Stimulated activated CD8-positive, alpha-beta memory T cell treated with anti-CD3 and anti-CD28 coated beads, Interleukin-7, amount 100 ng/mL, for 4 hours (primary cell): ENCODE measurements around the gene ADAMTS12.

ENCODE experiments used
- DNase-seq, 2 donors: peaks; one replicate each; pipeline ENCODE4 v3.0.0-alpha.2; 2020; ENCODE audit warnings: low read depth in 2 of 2

The ADAMTS12 gene

DNA sequence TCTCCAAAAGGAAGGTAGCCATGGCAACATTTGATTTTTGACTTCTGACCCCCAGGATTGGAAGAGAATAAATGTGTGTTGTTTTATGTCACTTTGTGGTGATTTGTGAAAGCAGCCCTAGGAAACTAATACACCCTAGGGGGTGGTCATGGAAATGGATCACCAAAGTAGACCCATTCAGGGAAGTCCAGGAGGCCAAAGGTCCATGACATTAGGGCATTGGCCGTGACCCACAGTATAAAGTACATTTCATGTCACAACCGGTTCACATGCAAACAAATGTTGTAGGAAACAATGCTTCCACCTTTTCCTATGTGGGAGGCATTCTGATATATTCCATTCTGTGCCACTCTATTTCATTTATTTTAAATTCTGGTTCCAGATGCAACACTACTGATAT is 128.4 kb downstream of the ADAMTS12 start:
- DNase-seq, result no peak

DNA sequence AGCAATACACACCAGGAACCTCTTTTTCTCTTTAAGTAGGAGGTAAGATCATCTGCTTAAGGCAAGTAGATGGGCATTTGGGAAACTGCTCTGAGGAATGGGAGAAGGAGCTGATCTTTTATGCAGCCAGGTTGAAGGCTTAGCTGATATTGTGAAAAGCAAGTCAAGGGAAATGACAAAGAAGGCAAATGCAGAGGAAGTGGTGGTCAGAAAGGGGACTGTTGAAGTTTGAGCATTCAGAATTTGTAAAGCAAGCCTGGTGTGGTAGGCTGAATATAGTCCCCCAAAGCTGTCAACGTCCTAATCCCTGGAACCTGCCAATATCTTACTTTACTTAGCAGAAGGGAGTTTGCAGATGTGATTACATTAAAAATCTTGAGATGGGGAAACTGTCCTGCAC is 128.9 kb downstream of the ADAMTS12 start:
- no peak for DNase-seq

DNA sequence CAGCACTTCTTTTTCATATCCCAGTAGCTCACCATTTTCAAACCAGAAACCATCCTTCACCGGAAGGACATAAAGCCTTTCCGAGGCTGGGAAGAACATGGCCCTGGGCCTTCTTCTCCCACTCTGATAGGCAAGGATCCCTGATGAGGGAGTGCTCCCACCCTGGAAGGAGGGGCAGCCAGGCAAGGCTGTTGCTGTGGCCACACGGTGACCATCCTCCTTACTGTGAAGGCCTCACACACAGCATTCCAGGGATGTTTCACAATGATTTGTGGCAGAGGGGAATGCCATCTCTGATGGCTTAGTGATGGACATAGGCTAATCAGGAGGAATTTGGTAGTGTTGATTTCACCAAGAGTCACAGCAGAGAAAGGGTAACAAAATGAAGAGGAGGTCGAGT is 130.7 kb downstream of the ADAMTS12 start:
- no peak for DNase-seq

DNA sequence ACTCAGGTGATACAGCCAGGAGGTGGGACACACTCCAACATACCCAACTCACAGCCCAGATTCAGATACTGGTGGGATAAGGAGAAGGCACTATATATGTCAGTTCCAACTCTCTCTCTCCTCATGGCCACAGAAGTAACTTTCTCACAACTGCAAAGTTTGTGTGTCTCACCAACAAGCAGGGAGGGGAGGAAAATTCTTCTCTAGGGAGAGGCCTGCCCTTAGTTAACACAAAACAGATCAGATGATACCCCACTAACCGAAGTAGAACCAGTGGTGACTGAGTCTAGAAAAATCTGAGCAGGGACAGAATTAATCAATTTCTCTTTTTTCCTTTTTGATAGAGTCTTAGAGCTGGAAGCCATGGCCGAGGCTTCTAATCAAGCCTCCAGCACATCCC is 133.1 kb downstream of the ADAMTS12 start:
- no peak for DNase-seq

DNA sequence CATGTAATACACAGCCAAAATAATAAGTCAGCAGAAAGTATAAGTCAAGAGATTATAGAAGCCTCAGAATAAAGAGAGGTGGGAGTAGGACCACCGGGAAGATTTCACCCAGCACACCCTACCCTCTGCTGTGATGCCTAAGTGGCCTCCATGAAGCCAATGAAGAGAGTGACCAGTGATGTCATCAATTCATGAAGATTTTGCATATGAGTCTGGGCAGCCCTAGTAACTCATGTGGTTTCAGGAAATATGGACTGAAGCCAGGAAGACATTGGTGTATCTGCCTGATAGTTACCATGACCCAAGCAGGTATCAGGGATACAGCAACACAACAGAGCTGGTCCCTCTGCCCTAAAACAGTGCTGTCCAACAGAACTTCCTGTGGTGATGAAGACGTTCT is 135.3 kb downstream of the ADAMTS12 start:
- DNase-seq, result no peak

DNA sequence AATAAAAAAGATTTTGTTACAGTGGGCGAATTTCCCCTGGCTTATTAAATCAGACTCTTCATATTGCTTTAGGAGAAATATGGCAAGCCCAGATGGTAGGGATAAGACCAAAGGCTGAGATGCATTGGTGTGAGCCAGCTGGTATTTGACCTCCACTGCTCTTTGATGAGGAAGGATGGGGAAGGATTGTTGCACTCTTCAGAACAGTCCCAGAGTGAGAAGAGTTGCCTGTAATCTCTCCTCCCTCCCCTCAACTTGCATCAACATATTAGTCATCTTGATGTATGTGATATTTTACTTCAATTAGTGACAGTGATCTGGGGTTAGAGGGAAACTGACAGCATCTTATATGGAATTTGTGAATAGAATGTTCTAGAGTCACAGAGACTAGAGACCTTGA is 136.6 kb downstream of the ADAMTS12 start:
- DNase-seq, result no peak

DNA sequence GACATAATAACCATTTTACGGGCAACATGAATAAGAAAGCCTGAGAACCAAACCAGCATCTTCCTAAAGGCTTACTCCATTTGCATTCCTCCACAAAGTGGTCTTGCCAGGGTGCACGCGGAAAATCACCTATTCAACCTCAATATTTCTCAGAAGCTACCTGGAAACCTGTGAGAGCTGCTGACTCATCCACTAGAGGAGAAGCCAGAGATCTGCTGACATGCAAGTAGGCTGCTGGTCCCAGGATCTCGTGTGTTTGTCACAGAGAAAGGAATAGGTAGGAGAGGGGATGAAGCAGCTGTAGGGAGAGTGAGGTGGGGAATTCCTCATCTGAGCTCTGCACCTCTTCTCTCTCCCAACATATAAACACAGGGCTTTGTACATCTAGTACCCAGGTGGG is 138.1 kb downstream of the ADAMTS12 start:
- DNase-seq, result no peak

DNA sequence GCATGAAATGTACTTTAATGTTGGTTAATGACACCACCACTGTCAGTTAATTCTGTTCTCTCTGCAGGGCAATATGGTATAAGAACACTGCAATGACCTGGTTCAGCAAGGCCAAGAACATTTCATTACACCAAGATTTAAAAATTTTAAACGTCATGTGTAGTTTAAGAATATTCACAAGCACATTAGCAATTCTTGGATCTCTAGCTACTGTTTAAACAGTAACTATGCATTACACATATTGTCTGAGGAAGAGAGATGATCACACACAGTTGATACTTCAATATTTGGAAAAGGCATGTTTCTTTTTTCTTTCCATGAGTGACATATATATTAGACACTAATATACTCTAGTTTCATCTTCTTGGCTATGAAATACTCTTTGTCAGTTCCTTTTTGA is 143.0 kb downstream of the ADAMTS12 start:
- DNase-seq, result no peak

DNA sequence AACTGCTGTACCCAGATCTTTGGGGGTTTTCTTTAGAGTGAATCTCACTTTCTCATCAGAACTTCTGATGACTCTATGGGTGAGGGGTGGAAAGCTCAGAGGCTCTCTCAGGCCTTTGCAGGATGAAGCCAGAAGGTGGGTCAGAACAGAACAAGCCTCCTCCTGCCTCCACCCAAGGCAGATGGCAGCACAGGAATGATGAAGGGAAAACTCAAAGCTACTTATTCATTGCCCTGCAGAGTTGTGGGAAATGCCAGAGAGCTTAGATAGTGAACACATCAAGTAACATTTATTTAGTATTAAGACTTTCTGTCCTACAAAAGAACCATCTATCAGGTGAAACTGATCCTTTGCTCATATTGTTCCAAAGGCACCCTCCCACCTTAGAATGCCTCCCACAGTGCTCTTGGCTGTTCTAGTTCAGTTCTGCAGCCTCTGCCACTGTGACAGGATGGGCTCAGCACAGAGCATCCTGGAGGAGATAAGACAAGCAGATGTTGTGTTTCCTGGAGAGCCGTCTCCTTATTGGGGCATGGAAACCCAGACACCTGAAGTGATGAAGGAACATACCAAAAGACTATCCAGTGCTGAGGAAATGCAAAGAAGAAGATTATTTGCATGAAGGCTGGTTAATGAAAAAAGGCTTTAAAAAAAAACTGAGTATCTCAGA is 146.6 kb downstream of the ADAMTS12 start:
- no peak for DNase-seq

DNA sequence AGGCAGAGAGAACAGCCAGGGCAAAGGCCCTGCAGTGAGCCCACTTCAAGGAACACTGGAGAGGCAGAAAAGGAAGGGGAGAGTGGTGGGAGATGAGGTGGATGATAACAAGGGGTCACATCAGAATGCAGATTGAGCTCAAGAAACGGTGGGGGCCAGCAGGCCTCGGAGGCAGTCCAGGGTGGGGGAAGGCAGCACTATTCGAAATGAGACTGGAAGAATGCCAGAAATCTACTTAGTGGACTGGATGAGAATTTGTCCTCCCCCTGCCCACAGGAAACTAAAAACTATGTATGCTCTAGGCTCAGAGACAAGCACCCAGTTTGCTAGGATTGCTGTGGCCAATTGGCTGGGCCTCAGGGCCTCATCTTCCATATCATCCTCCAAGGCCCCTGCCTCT is 148.7 kb downstream of the ADAMTS12 start:
- no peak for DNase-seq

DNA sequence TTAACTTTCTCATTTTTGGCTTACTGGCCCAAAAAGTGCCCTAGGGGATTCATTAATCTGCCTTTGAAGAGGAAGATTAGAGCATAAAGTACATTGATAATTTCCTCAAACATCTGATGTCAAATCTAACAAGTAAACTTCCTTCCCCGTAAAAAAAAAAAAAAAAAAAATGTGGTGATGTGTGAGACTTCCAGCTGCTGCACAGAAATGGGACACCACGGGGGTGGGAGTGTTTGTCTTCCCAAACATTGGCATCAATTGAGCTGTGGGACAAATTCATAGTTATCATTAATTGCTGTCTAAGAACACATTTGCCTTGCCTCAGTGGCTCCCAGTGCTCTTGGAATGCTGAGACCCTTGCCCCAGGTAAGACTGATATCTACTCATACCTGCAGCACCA is 149.6 kb downstream of the ADAMTS12 start:
- DNase-seq, result no peak

DNA sequence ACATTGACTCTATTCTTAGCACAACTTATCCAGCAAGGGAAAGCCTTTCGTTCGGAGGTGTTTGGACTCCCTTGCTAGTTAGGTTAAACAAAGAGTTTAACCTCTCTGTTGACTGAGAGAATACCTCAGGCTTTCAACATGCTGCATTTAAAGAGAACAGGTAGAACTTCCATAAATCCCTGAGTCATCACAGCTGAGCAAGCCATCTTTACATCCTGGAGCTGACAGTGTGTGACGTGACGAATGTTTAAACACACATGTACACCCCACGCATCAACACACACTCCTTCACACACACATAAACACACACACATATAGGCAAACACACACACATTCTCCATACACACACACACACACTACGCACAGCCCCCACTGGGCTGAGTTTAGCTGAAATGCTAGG is 152.8 kb downstream of the ADAMTS12 start:
- no peak for DNase-seq

DNA sequence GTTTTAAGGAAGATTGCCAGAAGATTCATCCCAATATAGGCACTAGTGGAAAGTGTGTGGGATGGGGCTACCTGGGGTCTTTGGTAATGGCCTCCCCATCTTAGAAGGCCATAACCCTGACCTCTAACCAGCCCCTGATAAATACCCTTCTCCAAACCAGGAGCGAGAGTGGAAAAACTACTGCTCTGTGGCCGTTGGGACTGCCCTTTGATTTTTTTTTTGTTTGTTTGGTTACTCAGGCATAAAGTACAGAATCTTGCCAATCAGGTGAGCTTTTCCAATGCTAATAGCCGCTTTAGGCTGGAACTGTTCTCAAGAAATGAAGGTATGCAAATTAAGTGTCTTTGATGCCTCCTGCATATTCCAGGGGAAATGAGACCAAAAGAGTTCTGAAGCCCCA is 153.7 kb downstream of the ADAMTS12 start:
- DNase-seq, result no peak

DNA sequence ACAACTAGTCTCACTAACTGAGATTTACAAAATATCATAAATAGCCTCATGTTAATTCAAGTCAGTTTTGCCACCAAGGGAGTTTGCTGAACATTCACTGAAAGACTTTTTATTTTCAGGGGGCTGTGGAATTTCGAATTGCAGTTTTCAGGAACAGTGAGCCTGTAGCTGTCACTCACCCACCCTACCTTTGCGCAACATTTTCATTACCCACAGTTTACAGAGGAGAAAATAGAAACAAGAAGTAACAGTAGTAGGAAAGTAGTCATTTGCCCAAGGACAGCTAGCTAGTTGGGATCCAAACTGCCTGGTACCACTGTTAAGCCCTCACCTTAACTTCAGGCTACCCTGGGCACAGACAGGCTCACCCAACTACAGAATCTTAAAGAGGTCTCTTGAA is 154.1 kb downstream of the ADAMTS12 start:
- no peak for DNase-seq

DNA sequence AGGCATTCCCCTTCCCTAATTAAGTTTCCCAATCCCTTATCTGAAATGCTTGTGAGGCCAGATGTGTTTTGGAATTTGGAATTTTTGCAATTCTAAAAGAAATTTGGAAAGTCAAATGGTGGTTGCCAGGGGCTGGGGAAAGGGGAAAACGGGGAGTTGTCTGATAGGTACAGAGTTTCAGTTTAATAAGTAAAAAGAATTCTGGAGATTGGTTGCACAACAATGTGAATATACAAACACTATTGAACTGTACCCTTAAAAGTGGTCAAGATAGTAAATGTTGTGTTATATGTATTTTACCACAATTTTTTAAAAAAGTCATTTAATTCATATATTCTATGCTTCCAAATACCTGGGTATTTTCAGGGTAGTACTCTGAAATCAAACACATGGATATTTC is 154.5 kb downstream of the ADAMTS12 start:
- DNase-seq, result no peak

DNA sequence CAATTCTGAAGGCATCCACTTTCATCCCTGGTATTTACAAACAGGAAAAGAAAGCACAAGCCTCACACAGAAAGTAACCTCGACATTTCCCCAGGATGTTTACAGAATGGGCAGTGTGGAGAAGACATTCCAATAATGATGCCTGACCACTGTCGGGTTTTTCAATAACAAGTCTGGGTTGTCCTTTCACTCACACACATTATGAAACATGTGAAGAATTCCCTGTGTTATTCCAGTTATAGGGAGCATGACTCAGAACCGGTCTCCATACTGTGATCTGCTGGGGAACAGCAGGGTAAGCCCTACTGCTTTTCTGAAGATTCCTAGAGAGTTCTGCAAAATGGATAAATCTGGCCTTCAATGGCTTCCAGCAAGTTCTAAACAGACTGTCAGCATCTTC is 155.3 kb downstream of the ADAMTS12 start:
- DNase-seq, result no peak

DNA sequence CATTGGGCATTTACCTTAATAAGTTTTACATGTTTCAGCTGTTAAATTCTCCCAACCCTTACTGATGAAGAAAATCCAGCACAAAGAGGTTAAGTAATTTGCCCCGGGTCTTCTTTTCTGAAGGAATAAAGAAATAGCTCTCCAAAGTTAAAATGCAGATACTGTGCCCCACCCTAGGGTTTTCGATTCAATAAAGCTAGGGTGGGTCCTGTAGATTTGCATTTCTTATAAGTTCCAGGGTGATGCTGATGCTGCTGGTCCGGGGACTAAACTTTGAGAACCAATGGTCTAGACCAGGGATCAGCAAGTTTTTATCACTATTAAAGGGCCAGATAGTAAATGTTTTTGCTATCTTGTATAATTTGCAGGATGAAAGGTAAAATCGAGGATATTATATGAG is 156.7 kb downstream of the ADAMTS12 start:
- no peak for DNase-seq

DNA sequence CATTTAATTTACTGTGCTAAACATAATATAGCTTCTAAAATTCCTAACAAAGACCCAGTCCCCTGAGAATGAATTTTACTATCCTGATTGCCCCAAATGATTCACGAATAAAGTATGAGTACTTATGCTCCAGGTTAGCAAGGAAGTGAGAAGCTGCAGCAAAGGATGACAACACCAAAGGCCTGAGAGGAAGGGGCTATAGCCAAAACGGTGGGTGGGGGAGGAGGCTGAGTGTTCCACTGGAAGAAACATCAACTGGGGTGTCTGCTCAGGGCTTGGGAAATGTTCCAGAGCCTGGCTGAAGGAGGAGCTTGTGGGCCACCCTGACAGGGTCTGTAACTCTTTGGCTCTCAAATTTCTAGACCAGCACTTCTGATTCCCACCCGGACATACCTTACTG is 157.3 kb downstream of the ADAMTS12 start:
- DNase-seq, result no peak

DNA sequence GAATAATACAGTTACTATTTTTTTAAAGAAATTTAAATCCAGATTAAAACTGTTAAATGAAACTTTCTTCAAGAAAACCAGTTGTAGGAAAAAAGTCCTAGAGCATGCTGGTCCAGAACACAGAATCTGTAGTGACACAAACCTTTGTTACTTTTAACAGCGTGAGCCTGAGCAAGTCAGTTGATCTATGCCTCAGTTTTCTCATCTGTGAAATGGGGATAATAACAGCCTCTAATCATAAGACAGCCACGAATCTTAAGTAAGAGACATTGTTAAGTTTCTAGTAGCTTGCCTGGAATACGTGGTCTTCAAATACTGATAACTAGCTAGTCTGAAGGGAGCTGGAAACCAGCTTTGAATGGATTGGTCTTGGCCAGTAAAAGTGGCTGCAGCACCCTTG is 158.6 kb downstream of the ADAMTS12 start:
- DNase-seq, result no peak

DNA sequence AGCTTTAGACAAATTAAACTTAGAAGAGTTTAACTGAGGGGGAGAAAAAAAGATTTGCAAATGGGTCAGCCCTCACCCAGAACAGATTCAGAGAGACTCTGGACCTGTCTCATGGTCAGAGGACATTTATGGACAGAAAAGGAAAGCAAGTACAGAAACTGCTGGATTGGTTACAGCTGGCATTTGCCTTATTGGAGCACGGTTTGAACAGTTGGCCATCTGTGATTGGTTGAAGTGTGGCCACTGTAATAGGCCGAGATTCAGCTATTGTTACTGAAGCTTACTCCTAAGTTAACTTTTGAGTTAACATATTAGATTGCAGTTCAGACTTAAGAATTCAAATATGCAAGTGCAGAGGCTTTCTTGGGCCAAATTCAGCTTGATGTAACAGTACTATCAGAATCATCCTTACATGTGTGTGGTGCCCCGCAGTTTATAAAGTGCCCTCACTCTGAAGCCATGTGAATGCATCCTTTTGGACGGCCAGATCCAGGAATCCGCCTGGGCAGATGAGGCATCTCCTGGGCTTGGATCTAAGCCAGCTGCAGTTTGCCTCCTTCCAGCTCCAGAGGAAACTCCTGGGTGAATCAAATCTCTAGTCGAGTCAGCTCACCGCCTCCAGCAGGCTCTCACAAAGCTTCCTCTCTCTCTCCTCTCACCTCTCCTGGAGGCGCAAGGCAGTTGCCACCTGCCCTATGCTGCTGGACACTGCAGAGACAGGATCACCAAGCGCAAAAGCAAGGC is 165.2 kb downstream of the ADAMTS12 start:
- no peak for DNase-seq

DNA sequence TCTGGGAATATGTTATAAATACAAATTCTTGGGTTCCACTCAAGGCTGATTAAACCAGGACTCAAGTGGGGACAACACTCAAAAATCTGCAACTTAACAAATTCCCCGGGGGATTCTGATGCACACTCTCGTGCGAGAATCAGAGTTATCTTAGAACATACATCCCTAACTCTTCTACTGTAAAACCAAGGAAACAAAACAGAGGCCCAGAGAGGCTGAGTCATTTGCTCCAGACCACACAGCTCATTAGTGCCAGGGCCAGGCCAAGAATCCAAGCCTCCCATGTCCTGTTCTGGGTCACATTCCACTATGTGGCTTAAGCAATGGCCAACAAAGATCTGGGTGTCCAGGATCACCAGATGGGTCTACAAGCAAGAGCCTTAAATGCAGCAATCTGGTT is 166.0 kb downstream of the ADAMTS12 start:
- DNase-seq, result no peak

DNA sequence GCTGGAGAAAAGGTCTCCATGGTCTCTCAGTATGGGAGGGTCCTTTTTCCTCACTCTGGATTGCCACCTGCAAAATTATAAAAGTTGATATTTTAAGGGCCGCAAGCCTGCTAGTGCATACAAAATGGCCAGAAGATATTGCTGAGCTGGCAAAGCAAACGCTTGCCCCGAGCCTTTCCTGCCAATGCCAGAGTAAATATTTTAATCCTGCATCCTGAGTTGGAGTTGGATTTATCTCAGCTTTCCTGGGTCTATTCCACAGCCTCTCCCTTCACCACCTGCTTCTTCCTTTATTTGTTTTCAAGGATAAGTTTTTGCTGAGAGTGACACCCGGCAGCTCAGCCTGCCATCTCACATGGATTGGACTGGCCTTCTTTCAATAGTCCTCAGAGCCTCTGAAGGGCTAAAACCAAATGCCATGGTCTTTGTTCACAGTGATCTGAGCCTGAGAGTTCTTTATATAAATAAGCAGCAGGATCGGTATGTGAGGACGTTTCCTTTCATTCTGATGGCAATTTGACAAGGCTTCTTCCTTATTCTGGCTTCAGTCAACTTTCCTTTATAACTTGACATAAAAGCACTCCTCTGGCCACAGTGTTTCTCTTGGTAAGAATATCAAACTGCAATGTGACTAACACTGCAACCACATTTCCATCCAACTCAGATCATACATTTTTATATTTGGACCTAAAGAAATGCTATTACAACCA is 170.1 kb downstream of the ADAMTS12 start:
- no peak for DNase-seq

DNA sequence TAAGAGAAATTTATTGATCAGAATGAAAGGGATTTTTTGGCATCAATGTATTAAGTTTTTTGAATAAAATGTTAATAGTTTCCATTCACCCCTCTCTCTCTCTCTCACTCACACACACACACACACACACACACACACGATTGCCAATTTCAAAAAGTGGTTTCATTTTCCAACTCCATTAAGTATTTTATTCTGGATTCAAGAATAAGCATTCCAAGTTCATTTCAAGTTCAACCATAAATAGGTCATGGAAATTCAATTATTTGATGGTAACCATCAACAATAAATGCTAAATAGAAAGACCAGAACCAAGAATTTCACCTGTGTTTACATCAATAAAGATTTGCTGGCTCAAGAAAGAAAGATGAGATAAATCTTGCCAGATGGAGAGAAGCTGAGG is 171.6 kb downstream of the ADAMTS12 start:
- no peak for DNase-seq
